ENCODE data around the gene HES3. TPM values are rescaled to one million over a fixed set of nuclear protein-coding genes. Genes with fewer than 3 reads are reported as not detected.

Gene HES3
- total RNA-seq, 1 experiment from 2014 or later: not detected

DNA sequence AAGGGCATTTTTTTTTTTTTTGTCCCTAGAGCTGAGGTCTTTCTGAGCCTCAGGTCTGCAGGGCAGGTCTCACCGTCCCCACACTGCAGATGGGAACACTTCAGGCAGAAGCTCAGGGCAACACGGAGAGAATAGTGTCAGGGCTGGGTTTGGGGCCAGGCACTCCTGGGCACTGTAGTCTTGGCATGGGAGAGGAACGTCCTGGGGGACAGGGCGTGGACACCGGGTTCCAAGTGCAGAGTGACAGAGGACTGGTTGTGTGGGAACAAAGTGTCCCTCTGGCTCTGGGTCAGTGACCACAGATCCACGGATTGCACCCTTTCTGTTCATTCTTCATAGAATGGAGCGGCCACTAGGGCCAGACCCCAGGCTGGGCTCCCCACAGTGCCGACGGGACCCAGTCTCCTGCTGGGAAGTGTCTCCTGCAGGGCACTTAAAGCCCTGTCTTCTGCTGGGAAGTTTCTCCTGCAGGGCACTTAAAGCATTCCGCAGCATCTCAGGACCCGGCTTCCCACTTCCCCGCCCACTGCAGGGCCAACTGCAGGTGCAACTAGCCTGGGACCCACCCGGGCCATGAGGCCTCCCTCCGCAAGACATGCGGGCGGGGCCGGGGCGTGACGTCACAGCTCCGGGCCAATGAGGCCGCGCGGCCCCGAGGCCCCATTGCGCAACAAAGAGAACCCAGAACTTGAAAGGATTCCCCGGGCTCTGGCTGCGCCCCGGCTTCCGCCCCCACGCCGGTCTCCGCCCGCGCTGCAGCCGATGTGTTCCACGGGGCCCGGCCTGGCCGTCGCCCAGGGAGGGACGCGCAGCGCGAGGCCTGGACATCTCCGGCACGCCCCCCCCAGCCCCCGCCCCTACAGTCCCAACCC is 15.7 kb downstream of the HES3 start (continued):
- TF ChIP-seq, protein P1, sequence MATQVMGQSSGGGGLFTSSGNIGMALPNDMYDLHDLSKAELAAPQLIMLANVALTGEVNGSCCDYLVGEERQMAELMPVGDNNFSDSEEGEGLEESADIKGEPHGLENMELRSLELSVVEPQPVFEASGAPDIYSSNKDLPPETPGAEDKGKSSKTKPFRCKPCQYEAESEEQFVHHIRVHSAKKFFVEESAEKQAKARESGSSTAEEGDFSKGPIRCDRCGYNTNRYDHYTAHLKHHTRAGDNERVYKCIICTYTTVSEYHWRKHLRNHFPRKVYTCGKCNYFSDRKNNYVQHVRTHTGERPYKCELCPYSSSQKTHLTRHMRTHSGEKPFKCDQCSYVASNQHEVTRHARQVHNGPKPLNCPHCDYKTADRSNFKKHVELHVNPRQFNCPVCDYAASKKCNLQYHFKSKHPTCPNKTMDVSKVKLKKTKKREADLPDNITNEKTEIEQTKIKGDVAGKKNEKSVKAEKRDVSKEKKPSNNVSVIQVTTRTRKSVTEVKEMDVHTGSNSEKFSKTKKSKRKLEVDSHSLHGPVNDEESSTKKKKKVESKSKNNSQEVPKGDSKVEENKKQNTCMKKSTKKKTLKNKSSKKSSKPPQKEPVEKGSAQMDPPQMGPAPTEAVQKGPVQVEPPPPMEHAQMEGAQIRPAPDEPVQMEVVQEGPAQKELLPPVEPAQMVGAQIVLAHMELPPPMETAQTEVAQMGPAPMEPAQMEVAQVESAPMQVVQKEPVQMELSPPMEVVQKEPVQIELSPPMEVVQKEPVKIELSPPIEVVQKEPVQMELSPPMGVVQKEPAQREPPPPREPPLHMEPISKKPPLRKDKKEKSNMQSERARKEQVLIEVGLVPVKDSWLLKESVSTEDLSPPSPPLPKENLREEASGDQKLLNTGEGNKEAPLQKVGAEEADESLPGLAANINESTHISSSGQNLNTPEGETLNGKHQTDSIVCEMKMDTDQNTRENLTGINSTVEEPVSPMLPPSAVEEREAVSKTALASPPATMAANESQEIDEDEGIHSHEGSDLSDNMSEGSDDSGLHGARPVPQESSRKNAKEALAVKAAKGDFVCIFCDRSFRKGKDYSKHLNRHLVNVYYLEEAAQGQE (IDR thresholded peaks at IDR 0.05; ENCODE audit: low read depth): no peak
- TF ChIP-seq POLR2A (IDR thresholded peaks at IDR 0.05; ENCODE audit: borderline replicate concordance, extremely low read depth, insufficient read depth, insufficient read length): no peak
- no peak for TF ChIP-seq SIN3A (IDR thresholded peaks at IDR 0.05; ENCODE audit: low read depth)

- RAD21 ChIA-PET (ENCODE audit: low non-redundant PET in 1 of 2, low total read pairs in 2 of 2, uncharacterized antibody in 2 of 2, unreplicated experiment in 2 of 2): no interaction called here
- no peak for DNase-seq (ENCODE audit: low read depth, low spot score)
Measured at GRCh38 chr1:6260433-6260934, 16.5 kb downstream of the HES3 start.

More at GRCh38 chr1:6260433-6260934, 16.5 kb downstream of the HES3 start:
- CTCF ChIA-PET: interaction anchor here (1.0 kb wide), 1 partner anchor 15 kb away, joined by 4 read pairs; no protein-coding TSS in a partner anchor
- Histone ChIP-seq H2AFZ (ENCODE audit: low read depth, low read length, poor library complexity, severe bottlenecking) (peak overlapping the region; percentile 35), H4K20me1 (ENCODE audit: insufficient read depth) (no peaks in the 10 kb centered on the region), H3K9ac (ENCODE audit: low read length) (peak overlapping the region; percentile 52), H3K36me3 (ENCODE audit: control insufficient read depth in 1 of 2, insufficient read depth in 2 of 2, low read length in 2 of 2) (no peaks in the 10 kb centered on the region; a peak in 1 of 4 replicates), H3K27me3 (ENCODE audit: insufficient read depth, low read length) (no peaks in the 10 kb centered on the region), H3K27ac (ENCODE audit: low read depth, low read length) (peak overlapping the region; percentile 61; the same call in 1 of the 2 replicates), H3K4me3 (replicated peaks in 1 of 2; ENCODE audit: low read depth in 1 of 2, low read length in 2 of 2) (peak overlapping the region; percentile 52 to 65), H3K9me3 (ENCODE audit: control insufficient read depth in 1 of 2, insufficient read depth in 1 of 2, low read depth in 1 of 2, low read length in 2 of 2) (no peaks in the 10 kb centered on the region), H3K4me2 (ENCODE audit: low read length) (peak overlapping the region; percentile 89), H3K4me1 (ENCODE audit: control insufficient read depth in 1 of 2, insufficient read depth in 2 of 2, low read length in 2 of 2) (peaks cover 11 to 26% of the 10 kb centered on the region in 2 experiments; a peak in 2 of 4 replicates), H3K79me2 (ENCODE audit: insufficient read depth, low read length) (no peaks in the 10 kb centered on the region), H3K9me2 (ENCODE audit: insufficient read depth) (no peaks in the 10 kb centered on the region)
- POLR2A ChIA-PET: no interaction called here
- intact Hi-C loops (cut with micrococcal nuclease): no loop called here
- ATAC-seq: peak; percentile 66
- no TSS peak for BruUV-seq (replicated peaks)
- TF ChIP-seq ELF1 (IDR thresholded peaks at IDR 0.05; ENCODE audit: borderline replicate concordance, low read depth): no peak
- TF ChIP-seq ZFX (IDR thresholded peaks at IDR 0.05): 0 out of 2 replicates have a peak, but pooled peaks have one; percentile 21
